ENCODE data around the gene TCEANC.
A peak's percentile ranks its signal among the peaks of the same experiment; 100 is the strongest.

TCEANC gene

GRCh38 chrX:13652850-13653693 lies at the start of gene TCEANC:
Gene TCEANC, plus strand, starts transcription at chrX:13653141. Its CDS starts 9,368 bp downstream, at chrX:13662509.
- in situ Hi-C loops (cut with MboI; ENCODE audit: low pct_unique_long_range_greater_than_20kb, low sequenced_read_pairs, unreplicated experiment): loop anchor here (10.0 kb wide), 1 partner anchor 148 kb away; no protein-coding TSS in a partner anchor
- TF ChIP-seq CTCF (IDR thresholded peaks at IDR 0.05; ENCODE audit: extremely low read depth, insufficient read depth, missing control alignments): no peak
- DNase-seq (ENCODE audit: low spot score): peak; percentile 89

- DNase-seq (ENCODE audit: low spot score): no peak
- no peak for TF ChIP-seq CTCF (IDR thresholded peaks at IDR 0.05; ENCODE audit: extremely low read depth, insufficient read depth, missing control alignments)
- in situ Hi-C loops (cut with MboI; ENCODE audit: low pct_unique_long_range_greater_than_20kb, low sequenced_read_pairs, unreplicated experiment): no loop called here
Measured at GRCh38 chrX:13605611-13606010, 47.3 kb upstream of the TCEANC start.

GRCh38 chrX:13607331-13607995 lies 45.5 kb upstream of the TCEANC start:
- DNase-seq (ENCODE audit: low spot score): no peak
- in situ Hi-C loops (cut with MboI; ENCODE audit: low pct_unique_long_range_greater_than_20kb, low sequenced_read_pairs, unreplicated experiment): no loop called here
- no peak for TF ChIP-seq CTCF (IDR thresholded peaks at IDR 0.05; ENCODE audit: extremely low read depth, insufficient read depth, missing control alignments)

GRCh38 chrX:13607996-13608365 lies 45.0 kb upstream of the TCEANC start:
- no peak for TF ChIP-seq CTCF (IDR thresholded peaks at IDR 0.05; ENCODE audit: extremely low read depth, insufficient read depth, missing control alignments)
- in situ Hi-C loops (cut with MboI; ENCODE audit: low pct_unique_long_range_greater_than_20kb, low sequenced_read_pairs, unreplicated experiment): no loop called here
- no peak for DNase-seq (ENCODE audit: low spot score)

GRCh38 chrX:13614154-13614553 lies 38.8 kb upstream of the TCEANC start:
- no peak for TF ChIP-seq CTCF (IDR thresholded peaks at IDR 0.05; ENCODE audit: extremely low read depth, insufficient read depth, missing control alignments)
- no peak for DNase-seq (ENCODE audit: low spot score)
- in situ Hi-C loops (cut with MboI; ENCODE audit: low pct_unique_long_range_greater_than_20kb, low sequenced_read_pairs, unreplicated experiment): no loop called here

- in situ Hi-C loops (cut with MboI; ENCODE audit: low pct_unique_long_range_greater_than_20kb, low sequenced_read_pairs, unreplicated experiment): no loop called here
- DNase-seq (ENCODE audit: low spot score): no peak
- no peak for TF ChIP-seq CTCF (IDR thresholded peaks at IDR 0.05; ENCODE audit: extremely low read depth, insufficient read depth, missing control alignments)
Measured at GRCh38 chrX:13620207-13620606, 32.7 kb upstream of the TCEANC start.

Data from GM13977 (cell line).